Pancreas (tissue), 10 donors: ENCODE measurements around the gene NRSN2. TPM values are rescaled to one million over a fixed set of nuclear protein-coding genes. Genes with fewer than 3 reads are reported as not detected.

Source experiments
- ATAC-seq, 4 donors: fragments of 200-7000 bp; cut with Tn5 transposase; one replicate each; pipeline versions ENCODE4 v1.8.0 to v1.9.1; 2020; ENCODE audit warnings: mild to moderate bottlenecking in 4 of 4, moderate library complexity in 4 of 4
- DNase-seq, 6 donors: peaks; one replicate each; pipeline ENCODE4 v3.0.0-alpha.2; 2020
- FAIRE-seq: peaks from 2 replicates; lab custom pipeline; 2012; peaks lifted over from hg19 to GRCh38; lab: Jason Lieb, UNC
- H3K27ac ChIP-seq, 4 donors: fragments of 200-600 bp; sonication (generic); 1 replicate in 3 of 4; 2 replicates in 1 of 4; pipeline versions ENCODE4 v1.5.0 to v1.8.0; 2020
- H3K27me3 ChIP-seq, 4 donors: fragments of 200-600 bp; one replicate each; pipeline ENCODE4 v1.8.0; 2021
- H3K36me3 ChIP-seq, 3 donors: fragments of 200-600 bp; sonication (generic) in 1 of 3; one replicate each; pipeline versions ENCODE4 v1.5.0 to v1.8.0; 2020 to 2021
- H3K4me1 ChIP-seq, 3 donors: fragments of 200-600 bp; one replicate each; pipeline ENCODE4 v1.8.0; 2021
- H3K4me3 ChIP-seq, 4 donors: fragments of 200-600 bp; sonication (generic) in 2 of 4; one replicate each; pipeline versions ENCODE4 v1.5.0 to v1.8.0; 2020 to 2021
- H3K9me3 ChIP-seq, 4 donors: fragments of 200-600 bp; one replicate each; pipeline ENCODE4 v1.8.0; 2021
- WGBS, 2 donors: extraction: QIAGEN DNeasy Blood & Tissue Kit; methylation state at CpG; one replicate each; pipeline ENCODE4 v1.1.7; 2013; 5-methylcytosine and 5-hydroxymethylcytosine counted together
- intact Hi-C, 3 donors: fragments of 100-400 bp; cut with DNase I; formaldehyde crosslinking; loops; one replicate each; pipeline versions ENCODE4 v1.11.1 to v1.14.2; 2022
- polyA plus RNA-seq, 2 donors: library from polyadenylated mRNA; stranded (reverse); fragments of 200-250 nt; gene quantifications; one replicate each; pipeline ENCODE4 v1.2.3, GENCODE V29; 2013
- total RNA-seq, 6 donors: library from RNA; stranded (reverse); fragmentation: NEBNext Ultra II Directional in 4 of 6; extraction: Animal tissue kit (Norgen Biotek cat#: 25700) in 4 of 6; gene quantifications; one replicate each; pipeline versions ENCODE4 v1.2.1 to v1.2.4, GENCODE V29; 2021 to 2023
- TF ChIP-seq, protein P1 (sequence below), 4 donors: fragments of 200-600 bp; sonication (generic) in 3 of 4; IDR thresholded peaks; one replicate each; pipeline versions ENCODE4 v1.5.0 to v1.8.0; 2021; ENCODE audit warnings: antibody characterized with exemption in 4 of 4
- donor health status: healthy with polysubstance abuse.
- donor health status: DM: no; HTN: no; CAD: no; lungs with moderate emphysema.
- donor health status: DM: no; HTN: no; CAD: no.
- donor health status: control.
- donor health status: control.
- donor health status: Bipolar disorder and iron deficiency.
- donor health status: DM: yes; HTN: yes; CAD: no.
- donor health status: DM: no; HTN: no; CAD: no.
- donor health status: DM: no; HTN: no; CAD: no.
- donor health status: DM: yes; HTN: yes; CAD: no.

NRSN2 gene
- total and polyA plus RNA-seq, 8 donors: 10.7 to 41.3 (median 18.2) TPM

DNA sequence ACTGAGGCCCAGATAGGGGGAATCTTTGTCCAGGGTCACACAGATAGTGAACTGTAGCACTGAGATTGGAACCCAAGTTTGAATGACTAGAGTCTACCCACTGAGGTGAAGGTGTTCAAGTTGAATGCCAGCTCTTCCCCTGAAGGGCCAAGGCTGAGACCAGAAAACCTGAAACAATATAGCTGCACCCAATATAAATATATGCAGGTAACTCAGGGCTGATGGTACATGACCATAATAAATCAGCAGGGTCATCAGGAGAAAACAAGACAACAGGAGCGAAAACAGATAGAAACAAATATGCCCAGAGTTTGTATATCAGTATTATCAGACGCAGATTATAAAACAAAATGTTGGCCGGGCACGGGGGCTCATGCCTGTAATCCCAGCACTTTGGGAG lies 57.2 kb downstream of the NRSN2 start:
- H3K27me3 ChIP-seq: no peaks in the 10 kb centered on the region
- TF ChIP-seq, protein P1, sequence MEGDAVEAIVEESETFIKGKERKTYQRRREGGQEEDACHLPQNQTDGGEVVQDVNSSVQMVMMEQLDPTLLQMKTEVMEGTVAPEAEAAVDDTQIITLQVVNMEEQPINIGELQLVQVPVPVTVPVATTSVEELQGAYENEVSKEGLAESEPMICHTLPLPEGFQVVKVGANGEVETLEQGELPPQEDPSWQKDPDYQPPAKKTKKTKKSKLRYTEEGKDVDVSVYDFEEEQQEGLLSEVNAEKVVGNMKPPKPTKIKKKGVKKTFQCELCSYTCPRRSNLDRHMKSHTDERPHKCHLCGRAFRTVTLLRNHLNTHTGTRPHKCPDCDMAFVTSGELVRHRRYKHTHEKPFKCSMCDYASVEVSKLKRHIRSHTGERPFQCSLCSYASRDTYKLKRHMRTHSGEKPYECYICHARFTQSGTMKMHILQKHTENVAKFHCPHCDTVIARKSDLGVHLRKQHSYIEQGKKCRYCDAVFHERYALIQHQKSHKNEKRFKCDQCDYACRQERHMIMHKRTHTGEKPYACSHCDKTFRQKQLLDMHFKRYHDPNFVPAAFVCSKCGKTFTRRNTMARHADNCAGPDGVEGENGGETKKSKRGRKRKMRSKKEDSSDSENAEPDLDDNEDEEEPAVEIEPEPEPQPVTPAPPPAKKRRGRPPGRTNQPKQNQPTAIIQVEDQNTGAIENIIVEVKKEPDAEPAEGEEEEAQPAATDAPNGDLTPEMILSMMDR (IDR thresholded peaks at IDR 0.05): no peak

More for the DNA sequence above, 57.2 kb downstream of the NRSN2 start:
- intact Hi-C loops: no loop called here
- no peak overlapping the region for H3K27ac ChIP-seq
- H3K4me1 ChIP-seq: peaks cover 0 to 6% (median 1%) of the 10 kb centered on the region in 3 donors
- FAIRE-seq (no peak), DNase-seq (no peak), ATAC-seq (no peak)
- no peaks in the 10 kb centered on the region for H3K36me3 ChIP-seq
- H3K9me3 ChIP-seq: no peaks in the 10 kb centered on the region
- 92 to 94% methylated on average over 4 of the region's 4 CpGs for WGBS, 2 donors
- H3K4me3 ChIP-seq: no peak overlapping the region

Other genes with a start within 250 kb of the NRSN2 start
- not detected for gene DEFB126, start 204.5 kb upstream of the NRSN2 start, total RNA-seq
- gene DEFB126, start 204.5 kb upstream of the NRSN2 start, polyA plus RNA-seq: not detected
- not detected for gene DEFB127, start 189.7 kb upstream of the NRSN2 start, total RNA-seq
- gene DEFB127, start 189.7 kb upstream of the NRSN2 start, polyA plus RNA-seq: not detected
- gene DEFB128, start 157.4 kb upstream of the NRSN2 start, total RNA-seq: not detected
- gene DEFB128, start 157.4 kb upstream of the NRSN2 start, polyA plus RNA-seq: not detected
- gene DEFB129, start 119.9 kb upstream of the NRSN2 start, total RNA-seq: not detected
- gene DEFB129, start 119.9 kb upstream of the NRSN2 start, polyA plus RNA-seq: not detected
- not detected for gene DEFB132, start 89.4 kb upstream of the NRSN2 start, total RNA-seq
- under 1 TPM in 1 of 2 donors, not detected in 1; 0.02 TPM for gene DEFB132, start 89.4 kb upstream of the NRSN2 start, polyA plus RNA-seq
- gene C20orf96, start 56.4 kb upstream of the NRSN2 start, total RNA-seq: 1 to 10 TPM; 2.5 to 6.3 (median 2.9) TPM
- gene C20orf96, start 56.4 kb upstream of the NRSN2 start, polyA plus RNA-seq: 1 to 10 TPM; 5.8 to 6.8 TPM
- 1 to 10 TPM; 4.2 to 8.1 (median 6.2) TPM for gene ZCCHC3, start 49.5 kb upstream of the NRSN2 start, total RNA-seq
- gene ZCCHC3, start 49.5 kb upstream of the NRSN2 start, polyA plus RNA-seq: 10 to 100 TPM in 1 of 2 donors, 1 to 10 TPM in 1; 5.2 to 10.7 TPM
- gene SOX12, start 21.6 kb upstream of the NRSN2 start, total RNA-seq: 1 to 10 TPM; 4.3 to 8.8 (median 6.5) TPM
- gene SOX12, start 21.6 kb upstream of the NRSN2 start, polyA plus RNA-seq: 1 to 10 TPM; 2.9 to 4.8 TPM
- gene TRIB3, start 33.6 kb downstream of the NRSN2 start, total RNA-seq: 10 to 100 TPM in 1 of 6 donors, 1 to 10 TPM in 5; 4.4 to 97.7 (median 6.6) TPM
- 10 to 100 TPM in 1 of 2 donors, 1 to 10 TPM in 1; 6.5 to 12.8 TPM for gene TRIB3, start 33.6 kb downstream of the NRSN2 start, polyA plus RNA-seq
- 10 to 100 TPM; 34.9 to 62.0 (median 41.1) TPM for gene RBCK1, start 61.2 kb downstream of the NRSN2 start, total RNA-seq
- gene RBCK1, start 61.2 kb downstream of the NRSN2 start, polyA plus RNA-seq: 100 to 1,000 TPM; 130 to 148 TPM
- 10 to 100 TPM; 11.1 to 21.4 (median 12.9) TPM for gene TBC1D20, start 115.4 kb downstream of the NRSN2 start, total RNA-seq
- gene TBC1D20, start 115.4 kb downstream of the NRSN2 start, polyA plus RNA-seq: 10 to 100 TPM; 11.5 to 17.3 TPM
- 10 to 100 TPM; 44.5 to 57.4 (median 49.5) TPM for gene CSNK2A1, start 196.7 kb downstream of the NRSN2 start, total RNA-seq
- gene CSNK2A1, start 196.7 kb downstream of the NRSN2 start, polyA plus RNA-seq: 10 to 100 TPM; 12.7 to 21.2 TPM